ES-I3 (cell line): ENCODE results near the gene PHRF1.

ENCODE experiments used
- H3K36me3 ChIP-seq: 2 replicates; pipeline ENCODE4 v1.6.1; 2013; ENCODE audit warnings: mild to moderate bottlenecking, low read length, control low read depth, moderate library complexity; ENCODE audit not compliant: insufficient read depth
- H3K4me1 ChIP-seq: 2 replicates; pipeline ENCODE4 v1.6.1; 2013; ENCODE audit warnings: mild to moderate bottlenecking, control low read depth, low read length; ENCODE audit not compliant: insufficient read depth
- H3K9ac ChIP-seq: 2 replicates; pipeline ENCODE4 v1.6.1; 2013; ENCODE audit warnings: low read depth, mild to moderate bottlenecking, low read length, moderate library complexity
- H3K9me3 ChIP-seq: 2 replicates; pipeline ENCODE4 v1.6.1; 2013; ENCODE audit warnings: mild to moderate bottlenecking, low read length, moderate library complexity; ENCODE audit not compliant: control insufficient read depth, insufficient read depth

The PHRF1 gene

GRCh38 chr11:575996-576768 is at the start of gene PHRF1:
TSS of gene PHRF1 (plus strand) at chr11:576470. CDS start at chr11:581513, 5,043 bp downstream.
- Histone ChIP-seq H3K9ac (peak within 1 kb of the TSS; percentile 73), H3K9me3 (no peaks in the 10 kb centered on the region), H3K36me3 (no peaks in the 10 kb centered on the region; the same call in 1 of the 2 replicates), H3K4me1 (peaks cover 16% of the 10 kb centered on the region)

- H3K9ac ChIP-seq = no peak overlapping the region
- H3K36me3 ChIP-seq = no peaks in the 10 kb centered on the region
- no peaks in the 10 kb centered on the region for H3K4me1 ChIP-seq
- H3K9me3 ChIP-seq = no peaks in the 10 kb centered on the region
These were observed 48.0 kb upstream of the PHRF1 start for GRCh38 chr11:528166-528814.

GRCh38 chr11:528815-529727 is 47.2 kb upstream of the PHRF1 start:
- H3K4me1 ChIP-seq = no peaks in the 10 kb centered on the region
- no peaks in the 10 kb centered on the region for H3K9me3 ChIP-seq
- H3K9ac ChIP-seq = no peak overlapping the region
- H3K36me3 ChIP-seq = peaks cover 3% of the 10 kb centered on the region; the same call in 1 of the 2 replicates

GRCh38 chr11:529728-530411 is 46.4 kb upstream of the PHRF1 start:
- Histone ChIP-seq H3K9ac (no peak overlapping the region), H3K9me3 (no peaks in the 10 kb centered on the region), H3K4me1 (no peaks in the 10 kb centered on the region), H3K36me3 (peaks cover 3% of the 10 kb centered on the region; the same call in 1 of the 2 replicates)

- Histone ChIP-seq H3K9me3 (no peaks in the 10 kb centered on the region), H3K4me1 (no peaks in the 10 kb centered on the region), H3K36me3 (peaks cover 3% of the 10 kb centered on the region; the same call in 1 of the 2 replicates), H3K9ac (no peak overlapping the region)
These were observed 45.1 kb upstream of the PHRF1 start for GRCh38 chr11:530960-531831.

GRCh38 chr11:531919-532526 is 44.2 kb upstream of the PHRF1 start:
- Histone ChIP-seq H3K9me3 (no peaks in the 10 kb centered on the region), H3K9ac (no peak overlapping the region), H3K4me1 (no peaks in the 10 kb centered on the region), H3K36me3 (peaks cover 3% of the 10 kb centered on the region; the same call in 1 of the 2 replicates)

GRCh38 chr11:532527-532985 is 43.7 kb upstream of the PHRF1 start:
- H3K9me3 ChIP-seq = no peaks in the 10 kb centered on the region

GRCh38 chr11:532986-533585 is 43.2 kb upstream of the PHRF1 start:
- peaks cover 3% of the 10 kb centered on the region; the same call in 1 of the 2 replicates for H3K36me3 ChIP-seq
- H3K9me3 ChIP-seq = no peaks in the 10 kb centered on the region
- H3K9ac ChIP-seq = no peak overlapping the region
- H3K4me1 ChIP-seq = no peaks in the 10 kb centered on the region

More at GRCh38 chr11:532527-532985, 43.7 kb upstream of the PHRF1 start:
- Histone ChIP-seq H3K36me3 (peaks cover 3% of the 10 kb centered on the region; the same call in 1 of the 2 replicates), H3K9ac (no peak overlapping the region), H3K4me1 (no peaks in the 10 kb centered on the region)

- peaks cover 3% of the 10 kb centered on the region; the same call in 1 of the 2 replicates for H3K36me3 ChIP-seq
- no peaks in the 10 kb centered on the region for H3K4me1 ChIP-seq
- H3K9me3 ChIP-seq = no peaks in the 10 kb centered on the region
- peak overlapping the region; percentile 85; the same call in 1 of the 2 replicates for H3K9ac ChIP-seq
These were observed 42.5 kb upstream of the PHRF1 start for GRCh38 chr11:533586-534395.

- Histone ChIP-seq H3K9me3 (no peaks in the 10 kb centered on the region), H3K36me3 (peaks cover 3% of the 10 kb centered on the region; the same call in 1 of the 2 replicates), H3K9ac (peak overlapping the region; percentile 85), H3K4me1 (no peaks in the 10 kb centered on the region)
These were observed 41.7 kb upstream of the PHRF1 start for GRCh38 chr11:534396-535209.

- Histone ChIP-seq H3K4me1 (no peaks in the 10 kb centered on the region), H3K9me3 (no peaks in the 10 kb centered on the region), H3K9ac (peak overlapping the region; percentile 85; the same call in 1 of the 2 replicates)
These were observed 41.1 kb upstream of the PHRF1 start for GRCh38 chr11:535210-535518.

More at GRCh38 chr11:535210-535518, 41.1 kb upstream of the PHRF1 start:
- peaks cover 3% of the 10 kb centered on the region; the same call in 1 of the 2 replicates for H3K36me3 ChIP-seq
